T-cell (primary cell): ENCODE measurements around the gene ENTHD1. TPM values are rescaled to one million over a fixed set of nuclear protein-coding genes. Genes with fewer than 3 reads are reported as not detected.

ENCODE experiments used
- ATAC-seq, 4 experiments: fragments of 200-7000 bp in 3 of 4; fragments of 150-1000 bp in 1 of 4; cut with Tn5 transposase; replicated peaks in 1 of 4; 1 replicate in 3 of 4; 2 replicates in 1 of 4; pipeline ENCODE4 v1.10.0; 2021; ENCODE audit warnings: moderate library complexity in 3 of 4, mild to moderate bottlenecking in 2 of 4, moderate number of reproducible peaks in 1 of 4
- CTCF ChIA-PET, 2 donors: fragments of 300-600 bp; sonication (Branson Sonifier 250); formaldehyde crosslinking; loops; one replicate each; lab custom pipeline; 2022; ENCODE audit warnings: antibody characterized with exemption in 2 of 2; lab: Charles Lee
- POLR2A ChIA-PET, 2 donors: fragments of 300-600 bp; sonication (Branson Sonifier 250); formaldehyde crosslinking; loops; one replicate each; lab custom pipeline; 2022; ENCODE audit warnings: antibody characterized with exemption in 2 of 2; lab: Charles Lee
- DNase-seq, 35 experiments: peaks; one replicate each; pipeline versions ENCODE4 v3.0.0 to v3.0.0-alpha.2; 2013 to 2023
- H3K27ac ChIP-seq: one replicate; pipeline ENCODE4 v1.5.1; 2013; ENCODE audit warnings: low read length
- H3K27me3 ChIP-seq, 2 experiments: replicated peaks in 1 of 2; 1 replicate in 1 of 2; 2 replicates in 1 of 2; pipeline versions ENCODE4 v1.6.1 to v1.7.0; 2013; ENCODE audit warnings: low read length in 1 of 2, mixed read lengths in 1 of 2; ENCODE audit not compliant: control insufficient read depth in 2 of 2, insufficient read depth in 2 of 2; ENCODE audit errors: extremely low read depth in 1 of 2
- H3K36me3 ChIP-seq, 2 donors: 1 replicate in 1 of 2; 2 replicates in 1 of 2; pipeline versions ENCODE4 v1.6.1 to v1.7.0; 2013; ENCODE audit warnings: low read length in 1 of 2; ENCODE audit not compliant: control insufficient read depth in 2 of 2, insufficient read depth in 1 of 2; ENCODE audit errors: extremely low read depth in 1 of 2
- H3K4me1 ChIP-seq, 2 experiments: 1 replicate in 1 of 2; 2 replicates in 1 of 2; pipeline versions ENCODE4 v1.6.1 to v1.7.0; 2013; ENCODE audit warnings: low read length in 2 of 2, mixed read lengths in 1 of 2; ENCODE audit not compliant: insufficient read depth in 2 of 2, control insufficient read depth in 1 of 2; ENCODE audit errors: extremely low read depth in 1 of 2
- H3K4me3 ChIP-seq, 2 donors: 1 replicate in 1 of 2; 2 replicates in 1 of 2; pipeline versions ENCODE4 v1.5.1 to v1.7.0; 2013; ENCODE audit warnings: mild to moderate bottlenecking in 2 of 2, low read length in 1 of 2, moderate library complexity in 1 of 2; ENCODE audit not compliant: control insufficient read depth in 1 of 2; ENCODE audit errors: extremely low read depth in 1 of 2
- H3K9me3 ChIP-seq: 2 replicates; pipeline ENCODE4 v1.7.0; 2013
- H3K27ac Mint-ChIP-seq, 2 donors: one replicate each; pipeline ENCODE4 v1.8.0; 2020 to 2021; ENCODE audit warnings: mild to moderate bottlenecking in 2 of 2, mixed read lengths in 2 of 2
- H3K27me3 Mint-ChIP-seq, 2 donors: one replicate each; pipeline ENCODE4 v1.8.0; 2021 to 2022; ENCODE audit warnings: mixed read lengths in 2 of 2
- H3K36me3 Mint-ChIP-seq: one replicate; pipeline ENCODE4 v1.8.0; 2021; ENCODE audit warnings: mixed read lengths
- H3K4me1 Mint-ChIP-seq, 3 donors: one replicate each; pipeline ENCODE4 v1.8.0; 2020 to 2022; ENCODE audit warnings: mixed read lengths in 3 of 3, mild to moderate bottlenecking in 1 of 3
- H3K4me3 Mint-ChIP-seq, 3 donors: one replicate each; pipeline ENCODE4 v1.8.0; 2020 to 2022; ENCODE audit warnings: mild to moderate bottlenecking in 3 of 3, mixed read lengths in 3 of 3, moderate library complexity in 3 of 3
- H3K9me3 Mint-ChIP-seq, 3 donors: one replicate each; pipeline ENCODE4 v1.8.0; 2020 to 2022; ENCODE audit warnings: mixed read lengths in 3 of 3
- WGBS: methylation state at CpG from one replicate; pipeline ENCODE4 v1.1.5; 2013; ENCODE audit warnings: missing lambda C conversion rate; ENCODE audit not compliant: insufficient coverage; 5-methylcytosine and 5-hydroxymethylcytosine counted together
- total RNA-seq, 35 experiments: library from RNA in 6 of 35; stranded (reverse) in 6 of 35; fragments of 120-200 nt in 1 of 35; gene quantifications; one replicate each; pipeline versions ENCODE4 v1.2.1 to v1.2.4 and lab custom pipeline; 2013 to 2026

Gene ENTHD1
- total RNA-seq, 5 donors from 2014 or later (not counting 1 experiment from before 2014, with no cell fraction given) = 0.13 to 0.36 (median 0.20) TPM

- Histone ChIP-seq H3K27ac (no peak overlapping the region), H3K36me3 (no peaks in the 10 kb centered on the region), H3K27me3 (peaks cover 0 to 30% of the 10 kb centered on the region in 2 experiments), H3K4me1 (no peaks in the 10 kb centered on the region), H3K9me3 (no peaks in the 10 kb centered on the region), H3K4me3 (no peak overlapping the region)
- Mint-ChIP-seq H3K27me3 (peaks cover 0 to 9% of the 10 kb centered on the region in 2 donors), H3K4me1 (no peaks in the 10 kb centered on the region), H3K9me3 (no peaks in the 10 kb centered on the region), H3K27ac (no peak overlapping the region), H3K4me3 (no peak overlapping the region), H3K36me3 (no peaks in the 10 kb centered on the region)
- ATAC-seq = no peak
- WGBS = 82% methylated on average over 14 of the region's 15 CpGs
- ChIA-PET CTCF (no interaction called here), POLR2A (no interaction called here)
- DNase-seq = no peak
Measured at GRCh38 chr22:39710380-39711150, 183.0 kb downstream of the ENTHD1 start.

DNA sequence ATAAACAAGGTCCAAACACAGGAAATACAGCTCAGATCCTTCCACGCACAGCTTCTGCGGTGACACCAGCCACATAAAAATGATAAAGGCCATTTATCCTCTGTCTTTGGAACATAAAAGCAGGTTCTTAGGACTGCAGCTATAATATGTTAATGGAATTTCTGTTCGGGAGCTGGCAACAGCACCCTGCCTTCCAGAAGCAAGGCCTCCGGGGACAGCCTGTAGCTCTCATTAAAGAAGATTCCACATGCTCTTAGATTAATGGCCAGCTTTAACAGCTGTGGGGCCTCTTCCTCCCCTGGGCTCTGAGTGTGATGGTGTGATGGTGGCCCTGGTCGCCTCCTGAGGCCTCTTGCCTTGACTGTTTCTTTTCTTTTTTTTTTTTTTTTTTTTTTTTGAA, 185.7 kb downstream of the ENTHD1 start:
- no peaks in the 10 kb centered on the region for H3K9me3 ChIP-seq
- no peaks in the 10 kb centered on the region for H3K36me3 ChIP-seq
- Mint-ChIP-seq H3K27ac (no peak overlapping the region), H3K36me3 (no peaks in the 10 kb centered on the region), H3K9me3 (no peaks in the 10 kb centered on the region), H3K4me1 (no peaks in the 10 kb centered on the region), H3K4me3 (no peak overlapping the region), H3K27me3 (peaks cover 0 to 8% of the 10 kb centered on the region in 2 donors)
- CTCF ChIA-PET = no interaction called here
- no peaks in the 10 kb centered on the region for H3K4me1 ChIP-seq
- H3K27ac ChIP-seq = no peak overlapping the region
- H3K27me3 ChIP-seq = peaks cover 0 to 32% of the 10 kb centered on the region in 2 experiments
- POLR2A ChIA-PET = interaction anchor here in 1 of 2 donors (0.6 kb wide), 1 partner anchor 137 kb away, joined by 4 read pairs; no protein-coding TSS in a partner anchor
- no peak overlapping the region for H3K4me3 ChIP-seq
- DNase-seq (no peak), ATAC-seq (no peak)
- no CpG with 5 or more reads among the region's 5 CpGs for WGBS

DNA sequence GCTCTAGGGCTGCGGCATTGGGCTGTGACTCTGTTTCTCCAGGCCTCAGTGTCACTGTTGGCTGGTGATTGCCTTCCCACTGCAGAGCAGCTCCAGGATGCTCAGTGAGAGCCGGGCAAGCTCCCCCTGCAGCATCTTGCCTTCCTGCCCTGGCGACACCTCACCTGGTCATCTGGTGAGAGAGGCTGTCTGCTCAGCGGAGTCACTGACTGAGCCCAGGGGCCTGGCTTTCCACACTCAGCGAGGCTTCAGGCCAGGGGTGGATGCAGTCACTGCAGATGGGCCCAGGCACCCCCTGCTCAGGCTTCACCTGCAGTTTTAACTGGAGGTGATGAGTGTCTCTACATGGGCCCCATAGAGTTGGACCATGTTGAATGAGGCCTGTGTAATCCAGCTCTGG, 186.2 kb downstream of the ENTHD1 start:
- no peaks in the 10 kb centered on the region for H3K9me3 Mint-ChIP-seq
- CTCF ChIA-PET = no interaction called here

GRCh38 chr22:39706376-39707140, 187.0 kb downstream of the ENTHD1 start:
- H3K9me3 Mint-ChIP-seq = no peaks in the 10 kb centered on the region
- WGBS = 74% methylated on average over 12 of the region's 27 CpGs
- no peak overlapping the region for H3K4me3 Mint-ChIP-seq
- Histone ChIP-seq H3K27ac (no peak overlapping the region), H3K36me3 (no peaks in the 10 kb centered on the region), H3K4me1 (no peaks in the 10 kb centered on the region), H3K4me3 (no peak overlapping the region), H3K9me3 (no peaks in the 10 kb centered on the region), H3K27me3 (peaks cover 0 to 32% of the 10 kb centered on the region in 2 experiments)
- no peak for ATAC-seq
- DNase-seq = no peak
- H3K27ac Mint-ChIP-seq = no peak overlapping the region
- POLR2A ChIA-PET = no interaction called here
- peaks cover 0 to 6% of the 10 kb centered on the region in 2 donors for H3K27me3 Mint-ChIP-seq
- no peaks in the 10 kb centered on the region for H3K36me3 Mint-ChIP-seq
- no peaks in the 10 kb centered on the region for H3K4me1 Mint-ChIP-seq
- CTCF ChIA-PET = no interaction called here

More for the DNA sequence above, 186.2 kb downstream of the ENTHD1 start:
- no peak overlapping the region for H3K27ac Mint-ChIP-seq
- 90% methylated on average over 5 of the region's 5 CpGs for WGBS
- POLR2A ChIA-PET = interaction anchor here in 1 of 2 donors (0.6 kb wide), 1 partner anchor 137 kb away, joined by 4 read pairs; no protein-coding TSS in a partner anchor
- peaks cover 0 to 32% of the 10 kb centered on the region in 2 experiments for H3K27me3 ChIP-seq
- no peaks in the 10 kb centered on the region for H3K4me1 Mint-ChIP-seq
- no peaks in the 10 kb centered on the region for H3K36me3 ChIP-seq
- H3K4me1 ChIP-seq = no peaks in the 10 kb centered on the region
- no peak for DNase-seq
- no peak overlapping the region for H3K27ac ChIP-seq
- no peak overlapping the region for H3K4me3 ChIP-seq
- peaks cover 0 to 6% of the 10 kb centered on the region in 2 donors for H3K27me3 Mint-ChIP-seq
- no peak overlapping the region for H3K4me3 Mint-ChIP-seq
- ATAC-seq = no peak
- no peaks in the 10 kb centered on the region for H3K9me3 ChIP-seq
- H3K36me3 Mint-ChIP-seq = no peaks in the 10 kb centered on the region

- Mint-ChIP-seq H3K27me3 (peaks cover 0 to 2% of the 10 kb centered on the region in 2 donors), H3K4me3 (no peak overlapping the region), H3K9me3 (no peaks in the 10 kb centered on the region), H3K36me3 (no peaks in the 10 kb centered on the region), H3K4me1 (no peaks in the 10 kb centered on the region), H3K27ac (no peak overlapping the region)
- DNase-seq (no peak), ATAC-seq (no peak)
- POLR2A ChIA-PET = interaction anchor here in 1 of 2 donors (0.7 kb wide), 1 partner anchor 567 kb away, joined by 10 read pairs; no protein-coding TSS in a partner anchor
- H3K9me3 ChIP-seq = no peaks in the 10 kb centered on the region
- H3K27me3 ChIP-seq = peaks cover 0 to 29% of the 10 kb centered on the region in 2 experiments
- H3K27ac ChIP-seq = no peak overlapping the region
- H3K4me3 ChIP-seq = no peak overlapping the region
- H3K4me1 ChIP-seq = no peaks in the 10 kb centered on the region
- CTCF ChIA-PET = interaction anchor here (0.5 to 0.7 kb wide), 3 partner anchors 224 to 455 kb away, joined by 3 to 5 read pairs (median 5); no protein-coding TSS in a partner anchor
- no peaks in the 10 kb centered on the region for H3K36me3 ChIP-seq
- WGBS = 94% methylated on average over 12 of the region's 12 CpGs
Measured at GRCh38 chr22:39705386-39705785, 188.2 kb downstream of the ENTHD1 start.

GRCh38 chr22:39703928-39704639, 189.5 kb downstream of the ENTHD1 start:
- DNase-seq = no peak
- no peaks in the 10 kb centered on the region for H3K36me3 ChIP-seq
- H3K9me3 ChIP-seq = no peaks in the 10 kb centered on the region
- H3K27ac ChIP-seq = no peak overlapping the region
- peaks cover 0 to 33% of the 10 kb centered on the region in 2 experiments for H3K27me3 ChIP-seq
- H3K27ac Mint-ChIP-seq = no peak overlapping the region
- no peak overlapping the region for H3K4me3 ChIP-seq
- no peaks in the 10 kb centered on the region for H3K4me1 ChIP-seq
- H3K9me3 Mint-ChIP-seq = no peaks in the 10 kb centered on the region
- WGBS = 86% methylated on average over 17 of the region's 17 CpGs
- POLR2A ChIA-PET = no interaction called here
- CTCF ChIA-PET = no interaction called here
- H3K4me1 Mint-ChIP-seq = no peaks in the 10 kb centered on the region
- H3K27me3 Mint-ChIP-seq = peaks cover 0 to 1% of the 10 kb centered on the region in 2 donors
- no peaks in the 10 kb centered on the region for H3K36me3 Mint-ChIP-seq
- H3K4me3 Mint-ChIP-seq = no peak overlapping the region
- ATAC-seq = no peak
